HG03025 (cell line): ENCODE results near the gene ESM1.

ENCODE experiments used
- ATAC-seq: cut with Tn5 transposase; IDR thresholded peaks from one replicate; pipeline ENCODE4 v1.9.1; 2021; ENCODE audit warnings: mild to moderate bottlenecking, moderate library complexity; ENCODE audit not compliant: unreplicated experiment, low FRiP score

ESM1 gene

GRCh38 chr5:54988218-54988617 is 2.8 kb upstream of the ESM1 start:
- no peak for ATAC-seq

GRCh38 chr5:54986269-54986654 is 869 bp upstream of the ESM1 start:
- no peak for ATAC-seq

DNA sequence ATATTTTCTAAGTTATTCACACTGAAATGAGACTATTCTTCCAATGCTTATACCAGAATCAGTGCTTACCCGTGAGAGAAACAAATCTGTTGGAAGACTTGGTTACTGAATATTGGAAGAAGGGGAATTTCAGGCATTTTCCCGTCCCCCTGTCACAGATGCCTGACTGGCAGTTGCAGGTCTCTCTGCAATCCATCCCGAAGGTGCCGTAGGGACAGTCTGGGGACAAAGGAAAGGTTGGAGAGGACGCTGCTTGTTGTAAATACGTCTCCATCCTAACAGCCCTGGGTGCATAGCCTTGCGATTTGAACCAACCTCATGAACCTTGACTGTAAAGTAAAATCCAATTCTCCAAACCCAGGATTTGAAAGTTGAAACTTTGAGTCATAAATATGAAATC is 3.5 kb downstream of the ESM1 start:
- ATAC-seq: no peak

DNA sequence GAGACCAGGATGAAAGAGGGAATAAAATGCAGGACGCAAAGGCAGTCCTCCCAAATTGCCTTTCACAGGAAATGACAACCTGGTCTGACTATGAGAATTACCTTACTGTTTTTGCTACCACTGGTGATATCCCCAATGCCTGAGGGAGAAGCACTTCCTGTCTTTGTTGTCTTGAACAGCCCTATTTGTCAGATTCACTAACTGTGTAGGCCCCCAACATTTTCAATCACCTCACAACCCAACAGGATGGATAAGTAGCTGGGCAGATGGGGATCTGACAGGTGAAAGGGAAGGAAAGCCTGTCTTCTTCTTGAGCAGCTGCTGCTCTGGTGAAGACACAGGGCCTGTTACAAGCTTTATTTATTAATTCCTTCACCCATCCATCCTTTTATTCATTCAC is 9.7 kb downstream of the ESM1 start:
- no peak for ATAC-seq

GRCh38 chr5:54969856-54970828 is 15.3 kb downstream of the ESM1 start:
- no peak for ATAC-seq

- no peak for ATAC-seq
Observed at GRCh38 chr5:54969242-54969641, 16.2 kb downstream of the ESM1 start.

- ATAC-seq: no peak
Observed at GRCh38 chr5:54965806-54966205, 19.6 kb downstream of the ESM1 start.

- no peak for ATAC-seq
Observed at GRCh38 chr5:54964405-54964804, 21.0 kb downstream of the ESM1 start.

- ATAC-seq: no peak
Observed at GRCh38 chr5:54959673-54960418, 25.5 kb downstream of the ESM1 start.

GRCh38 chr5:54956922-54957321 is 28.5 kb downstream of the ESM1 start:
- no peak for ATAC-seq

GRCh38 chr5:54947187-54947586 is 38.2 kb downstream of the ESM1 start:
- no peak for ATAC-seq

DNA sequence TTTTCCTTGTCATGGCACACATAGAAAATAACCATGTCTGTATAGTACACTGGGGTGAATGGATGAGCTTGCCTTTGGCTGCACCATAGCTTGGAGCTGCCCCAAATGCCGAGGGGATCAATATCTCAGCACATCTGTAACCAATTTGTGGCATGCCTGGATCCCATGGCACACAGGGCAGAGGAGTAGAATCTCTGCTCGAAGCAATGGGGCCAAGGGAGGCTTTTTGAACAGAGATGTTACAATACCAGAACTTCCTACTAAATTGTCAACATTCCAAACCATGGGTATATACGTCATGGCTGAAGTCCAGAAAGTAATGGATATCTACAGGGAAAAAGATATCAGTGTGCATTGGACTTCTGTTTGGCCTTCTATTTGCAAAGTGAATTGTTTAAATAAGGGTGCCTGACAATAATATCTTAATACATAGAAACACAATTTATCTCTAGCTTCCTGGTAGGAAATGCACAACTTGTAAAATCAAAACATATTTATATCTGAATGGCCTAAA is 39.0 kb downstream of the ESM1 start:
- ATAC-seq: no peak

GRCh38 chr5:54944364-54944763 is 41.0 kb downstream of the ESM1 start:
- ATAC-seq: no peak

DNA sequence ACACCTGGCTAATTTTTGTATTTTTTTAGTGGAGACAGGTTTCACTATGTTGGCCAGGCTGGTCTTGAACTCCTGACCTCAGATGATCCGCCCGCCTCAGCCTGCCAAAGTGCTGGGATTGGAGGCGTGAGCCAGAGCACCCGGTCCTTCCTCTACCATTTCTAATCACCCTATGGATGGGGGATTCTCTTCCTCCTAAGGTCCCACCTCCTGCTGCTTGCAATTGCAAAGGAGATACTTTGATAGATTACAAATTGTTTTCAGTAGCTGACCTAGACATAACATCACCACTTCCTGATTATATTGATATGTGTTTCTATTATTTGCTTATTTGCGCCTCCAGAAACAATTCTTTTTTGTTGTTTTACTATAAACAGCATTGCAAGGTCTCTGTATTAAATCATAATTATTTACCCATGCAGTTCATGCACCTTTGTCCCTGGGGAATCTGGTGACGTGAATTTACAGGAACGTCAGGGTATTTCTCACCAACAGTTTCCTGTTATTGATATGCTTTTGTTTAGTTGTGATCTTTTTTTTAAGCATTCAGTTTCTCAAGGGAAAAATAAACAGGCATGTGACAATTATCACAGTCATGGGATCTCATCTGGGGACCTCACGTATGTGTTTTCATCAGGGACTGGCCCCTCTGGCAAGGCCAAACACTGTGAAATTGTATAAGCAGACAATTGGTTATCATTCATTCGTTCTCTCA is 43.2 kb downstream of the ESM1 start:
- no peak for ATAC-seq

DNA sequence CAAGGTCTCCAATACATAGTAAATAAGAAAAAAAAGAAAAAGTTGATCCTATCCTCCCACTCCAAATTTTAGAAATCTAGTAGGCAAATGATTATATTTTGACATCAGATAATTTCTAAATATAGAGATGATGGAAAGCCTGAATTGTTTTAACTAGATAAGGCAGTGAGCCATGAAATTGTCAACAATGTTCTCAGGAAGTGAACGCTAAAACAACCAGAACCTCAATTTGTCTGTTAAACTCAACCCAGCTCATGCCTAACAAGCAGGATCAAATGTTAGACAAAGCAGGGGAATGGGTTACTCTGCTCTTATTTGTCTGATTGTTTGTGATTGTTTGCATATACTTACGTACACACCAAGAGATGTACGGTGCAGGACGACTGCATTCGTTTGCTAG is 49.2 kb downstream of the ESM1 start:
- no peak for ATAC-seq

GRCh38 chr5:54932789-54933188 is 52.6 kb downstream of the ESM1 start:
- ATAC-seq: no peak

DNA sequence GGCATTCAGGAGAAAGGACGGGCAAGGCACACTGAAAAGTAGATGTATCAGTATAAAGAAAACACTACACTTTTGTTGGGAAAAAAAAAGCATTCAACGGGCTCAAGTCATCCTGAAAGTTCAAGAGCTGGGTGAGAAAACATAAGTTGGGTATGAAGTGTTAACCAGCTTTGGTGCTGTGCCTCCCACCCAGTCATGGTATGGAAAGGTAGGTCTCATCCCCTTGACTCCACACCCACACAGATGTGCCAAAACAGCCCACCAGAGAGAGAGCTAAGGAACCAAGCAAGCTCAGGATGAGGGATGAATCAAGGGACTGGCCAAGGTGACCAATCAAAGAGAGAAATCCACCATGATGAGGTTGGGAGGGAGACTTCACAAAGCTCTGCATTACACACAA is 54.7 kb downstream of the ESM1 start:
- no peak for ATAC-seq
